PC-3 (cell line): ENCODE data around the gene SUGCT. TPM values are rescaled to one million over a fixed set of nuclear protein-coding genes. Genes with fewer than 3 reads are reported as not detected.

Source experiments
- ATAC-seq: fragments of 200-7000 bp; cut with Tn5 transposase; 2 replicates; pipeline ENCODE4 v1.9.1; 2020; ENCODE audit warnings: mild to moderate bottlenecking, moderate library complexity
- BruUV-seq: library from RNA; stranded (reverse); fragments of 400-500 nt; replicated peaks from 2 replicates; lab custom pipeline; 2021; lab: Mats Ljungman, UMichigan
- CTCF ChIA-PET: fragments of 300-600 bp; sonication (Branson Sonifier 250); formaldehyde crosslinking; loops from one replicate; lab custom pipeline; 2022; ENCODE audit warnings: antibody characterized with exemption; lab: Charles Lee
- POLR2A ChIA-PET: fragments of 300-600 bp; sonication (Branson Sonifier 250); formaldehyde crosslinking; loops from one replicate; lab custom pipeline; 2022; ENCODE audit warnings: antibody characterized with exemption; ENCODE audit not compliant: unreplicated experiment; lab: Charles Lee
- DNase-seq: peaks from one replicate; pipeline ENCODE4 v3.0.0-alpha.2; 2015
- H2AFZ ChIP-seq: fragments of 300-600 bp; sonication (generic); 2 replicates; pipeline ENCODE4 v1.6.0; 2016; ENCODE audit warnings: antibody characterized with exemption, low read length
- H3F3A ChIP-seq: fragments of 300-600 bp; sonication (generic); one replicate; pipeline ENCODE4 v1.6.0; 2017; ENCODE audit warnings: antibody characterized with exemption, low read length, control low read depth, mild to moderate bottlenecking; ENCODE audit not compliant: unreplicated experiment
- H3K27ac ChIP-seq: fragments of 300-600 bp; sonication (generic); 2 replicates; pipeline ENCODE4 v1.5.1; 2016; ENCODE audit warnings: mild to moderate bottlenecking, low read length
- H3K27me3 ChIP-seq: fragments of 300-600 bp; sonication (generic); 2 replicates; pipeline ENCODE4 v1.6.1; 2016; ENCODE audit warnings: low read length, mixed read lengths
- H3K36me3 ChIP-seq: fragments of 300-600 bp; sonication (generic); 2 replicates; pipeline ENCODE4 v1.6.1; 2016; ENCODE audit warnings: low read depth, mixed run types, low read length, mixed read lengths
- H3K4me1 ChIP-seq: fragments of 300-600 bp; sonication (generic); 2 replicates; pipeline ENCODE4 v1.5.1; 2016; ENCODE audit warnings: low read length; ENCODE audit not compliant: insufficient read depth
- H3K4me2 ChIP-seq: fragments of 300-600 bp; sonication (generic); 2 replicates; pipeline ENCODE4 v1.6.0; 2016; ENCODE audit warnings: low read length
- H3K4me3 ChIP-seq: fragments of 300-600 bp; sonication (generic); 2 replicates; pipeline ENCODE4 v1.5.1; 2016; ENCODE audit warnings: mild to moderate bottlenecking, low read length, mixed read lengths
- H3K79me2 ChIP-seq: fragments of 300-600 bp; sonication (generic); 2 replicates; pipeline ENCODE4 v1.6.1; 2017; ENCODE audit warnings: low read length, mixed read lengths
- H3K9ac ChIP-seq: fragments of 300-600 bp; sonication (generic); 2 replicates; pipeline ENCODE4 v1.6.0; 2016; ENCODE audit warnings: mild to moderate bottlenecking, low read length
- H3K9me2 ChIP-seq: fragments of 300-600 bp; sonication (generic); replicated peaks from 2 replicates; pipeline ENCODE4 v1.6.1; 2016; ENCODE audit warnings: mixed run types, low read length, mixed read lengths
- H3K9me3 ChIP-seq: fragments of 300-600 bp; sonication (generic); 2 replicates; pipeline ENCODE4 v1.6.1; 2016; ENCODE audit warnings: low read length, mixed read lengths
- H4K20me1 ChIP-seq: fragments of 300-600 bp; sonication (generic); 2 replicates; pipeline ENCODE4 v1.6.1; 2016; ENCODE audit warnings: low read length, mixed read lengths
- CTCF ChIP-seq: fragments of 300-600 bp; sonication (generic); conservative IDR thresholded peaks from 2 replicates; pipeline ENCODE4 v1.5.1; 2017; ENCODE audit warnings: antibody characterized with exemption, low read depth, mild to moderate bottlenecking, low read length
- EZH2 ChIP-seq: fragments of 300-600 bp; sonication (generic); IDR thresholded peaks from one replicate; pipeline ENCODE4 v1.6.1; 2017; ENCODE audit warnings: antibody characterized with exemption, mild to moderate bottlenecking, low read length; ENCODE audit not compliant: unreplicated experiment
- EZH2phosphoT487 ChIP-seq: fragments of 300-600 bp; sonication (generic); IDR thresholded peaks from 2 replicates; pipeline ENCODE4 v1.6.1; 2018; ENCODE audit warnings: mild to moderate bottlenecking, antibody characterized with exemption, low read length, borderline replicate concordance
- intact Hi-C: fragments of 100-400 bp; cut with micrococcal nuclease; formaldehyde crosslinking; loops from 2 replicates; pipeline ENCODE4 v1.9.0; 2023
- total RNA-seq: library from RNA; depleted of rRNA; stranded (reverse); fragments of >200 nt; gene quantifications from 2 replicates; pipeline ENCODE4 v1.2.3, GENCODE V29; 2014

SUGCT gene
- total RNA-seq, 1 experiment from 2014 or later = 2.9 TPM

- H3K9me2 ChIP-seq = no peaks in the 10 kb centered on the region
- H2AFZ ChIP-seq = no peak overlapping the region
- H3K79me2 ChIP-seq = no peaks in the 10 kb centered on the region
- no peak overlapping the region for H3K4me2 ChIP-seq
- ATAC-seq (peak; percentile 77), DNase-seq (peak; percentile 10)
- H4K20me1 ChIP-seq = no peaks in the 10 kb centered on the region
- H3K27me3 ChIP-seq = no peaks in the 10 kb centered on the region
- H3F3A ChIP-seq = no peaks in the 10 kb centered on the region
- no peak overlapping the region for H3K4me3 ChIP-seq
- H3K4me1 ChIP-seq = no peaks in the 10 kb centered on the region
- H3K27ac ChIP-seq = no peak overlapping the region
- ChIA-PET CTCF (no interaction called here), POLR2A (no interaction called here)
- no peaks in the 10 kb centered on the region for H3K36me3 ChIP-seq
- H3K9me3 ChIP-seq = no peaks in the 10 kb centered on the region
- BruUV-seq = no TSS peak
- no peak for TF ChIP-seq EZH2
- TF ChIP-seq EZH2phosphoT487 = no peak
- no peak for TF ChIP-seq CTCF
- intact Hi-C loops = no loop called here
- H3K9ac ChIP-seq = no peak overlapping the region
Observed at GRCh38 chr7:40175725-40176510, 41.1 kb downstream of the SUGCT start.

GRCh38 chr7:40177071-40177470 lies 42.3 kb downstream of the SUGCT start:
- Histone ChIP-seq H3K4me1 (no peaks in the 10 kb centered on the region), H3K4me2 (no peak overlapping the region), H3K9ac (no peak overlapping the region), H3K79me2 (no peaks in the 10 kb centered on the region), H3K4me3 (no peak overlapping the region), H3K9me2 (no peaks in the 10 kb centered on the region), H2AFZ (no peak overlapping the region), H3K36me3 (no peaks in the 10 kb centered on the region), H3K27me3 (no peaks in the 10 kb centered on the region), H3F3A (no peaks in the 10 kb centered on the region), H4K20me1 (no peaks in the 10 kb centered on the region), H3K9me3 (no peaks in the 10 kb centered on the region), H3K27ac (no peak overlapping the region)
- TF ChIP-seq CTCF (no peak), EZH2phosphoT487 (no peak), EZH2 (no peak)
- ATAC-seq (no peak), DNase-seq (no peak)
- ChIA-PET POLR2A (no interaction called here), CTCF (no interaction called here)
- BruUV-seq = no TSS peak
- intact Hi-C loops = no loop called here

- DNase-seq (no peak), ATAC-seq (no peak)
- Histone ChIP-seq H3K4me3 (no peak overlapping the region), H3K9me2 (no peaks in the 10 kb centered on the region), H3K4me2 (no peak overlapping the region), H4K20me1 (no peaks in the 10 kb centered on the region), H3K27me3 (no peaks in the 10 kb centered on the region), H3K4me1 (no peaks in the 10 kb centered on the region), H3K9ac (no peak overlapping the region), H3K9me3 (no peaks in the 10 kb centered on the region), H3F3A (no peaks in the 10 kb centered on the region), H2AFZ (no peak overlapping the region), H3K27ac (no peak overlapping the region), H3K36me3 (no peaks in the 10 kb centered on the region), H3K79me2 (no peaks in the 10 kb centered on the region)
- ChIA-PET POLR2A (no interaction called here), CTCF (no interaction called here)
- TF ChIP-seq CTCF (no peak), EZH2phosphoT487 (no peak), EZH2 (no peak)
- BruUV-seq = no TSS peak
- intact Hi-C loops = no loop called here
Observed at GRCh38 chr7:40182452-40182851, 47.6 kb downstream of the SUGCT start.
